Epithelial cell of esophagus (primary cell): ENCODE results near the gene MYO18B.

Experiments used
- DNase-seq: peaks from one replicate; pipeline ENCODE4 v3.0.0; 2010; ENCODE audit warnings: low read depth
- H3K4me3 ChIP-seq: 2 replicates; pipeline ENCODE4 v1.5.1; 2011; ENCODE audit warnings: mild to moderate bottlenecking, low read length, control low read depth
- TF ChIP-seq, protein P1 (sequence below): IDR thresholded peaks from 2 replicates; pipeline ENCODE4 v1.5.1; 2011; ENCODE audit warnings: low read depth, mild to moderate bottlenecking, low read length, control low read depth, inconsistent platforms; ENCODE audit not compliant: insufficient read depth; ENCODE audit errors: missing control alignments

Gene MYO18B

GRCh38 chr22:25909614-25910387, 167.8 kb downstream of the MYO18B start:
- DNase-seq: no peak
- H3K4me3 ChIP-seq: no peak overlapping the region
- TF ChIP-seq, protein P1, sequence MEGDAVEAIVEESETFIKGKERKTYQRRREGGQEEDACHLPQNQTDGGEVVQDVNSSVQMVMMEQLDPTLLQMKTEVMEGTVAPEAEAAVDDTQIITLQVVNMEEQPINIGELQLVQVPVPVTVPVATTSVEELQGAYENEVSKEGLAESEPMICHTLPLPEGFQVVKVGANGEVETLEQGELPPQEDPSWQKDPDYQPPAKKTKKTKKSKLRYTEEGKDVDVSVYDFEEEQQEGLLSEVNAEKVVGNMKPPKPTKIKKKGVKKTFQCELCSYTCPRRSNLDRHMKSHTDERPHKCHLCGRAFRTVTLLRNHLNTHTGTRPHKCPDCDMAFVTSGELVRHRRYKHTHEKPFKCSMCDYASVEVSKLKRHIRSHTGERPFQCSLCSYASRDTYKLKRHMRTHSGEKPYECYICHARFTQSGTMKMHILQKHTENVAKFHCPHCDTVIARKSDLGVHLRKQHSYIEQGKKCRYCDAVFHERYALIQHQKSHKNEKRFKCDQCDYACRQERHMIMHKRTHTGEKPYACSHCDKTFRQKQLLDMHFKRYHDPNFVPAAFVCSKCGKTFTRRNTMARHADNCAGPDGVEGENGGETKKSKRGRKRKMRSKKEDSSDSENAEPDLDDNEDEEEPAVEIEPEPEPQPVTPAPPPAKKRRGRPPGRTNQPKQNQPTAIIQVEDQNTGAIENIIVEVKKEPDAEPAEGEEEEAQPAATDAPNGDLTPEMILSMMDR: no peak

DNA sequence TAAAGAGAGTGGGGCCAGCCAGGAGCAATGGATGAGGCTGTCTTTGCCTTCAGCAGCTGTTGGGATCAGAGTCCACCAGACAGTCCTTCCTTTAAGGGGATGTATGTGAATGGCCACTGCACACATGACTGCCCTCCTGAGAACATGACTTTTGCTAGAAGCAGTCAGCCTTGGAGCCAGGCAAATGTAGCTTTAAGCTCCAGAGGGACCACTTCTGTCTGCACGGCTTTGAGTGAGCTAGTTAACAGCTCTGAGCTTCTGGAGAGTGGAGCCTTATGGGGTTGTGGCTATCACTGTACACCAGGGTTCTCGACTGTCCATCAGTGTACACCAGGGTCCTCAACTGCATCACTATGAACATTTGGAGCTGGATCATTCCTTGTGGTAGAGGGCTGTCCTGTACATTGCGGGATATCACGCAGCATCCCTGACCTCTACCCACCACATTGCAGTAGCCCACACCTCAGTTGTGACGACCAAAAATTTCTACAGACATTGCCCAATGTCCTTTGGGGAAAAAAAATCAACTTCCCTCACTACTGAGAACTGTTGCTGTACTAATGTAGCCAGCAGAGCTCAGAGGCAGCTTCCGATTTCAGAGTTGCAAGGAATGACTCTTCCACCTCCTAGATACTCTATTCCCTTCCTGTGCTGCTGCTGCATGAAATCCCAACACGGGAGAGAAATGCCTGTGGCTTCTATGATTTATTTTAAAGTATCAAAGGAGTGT, 169.4 kb downstream of the MYO18B start:
- TF ChIP-seq, protein P1: no peak
- H3K4me3 ChIP-seq: no peak overlapping the region
- no peak for DNase-seq

DNA sequence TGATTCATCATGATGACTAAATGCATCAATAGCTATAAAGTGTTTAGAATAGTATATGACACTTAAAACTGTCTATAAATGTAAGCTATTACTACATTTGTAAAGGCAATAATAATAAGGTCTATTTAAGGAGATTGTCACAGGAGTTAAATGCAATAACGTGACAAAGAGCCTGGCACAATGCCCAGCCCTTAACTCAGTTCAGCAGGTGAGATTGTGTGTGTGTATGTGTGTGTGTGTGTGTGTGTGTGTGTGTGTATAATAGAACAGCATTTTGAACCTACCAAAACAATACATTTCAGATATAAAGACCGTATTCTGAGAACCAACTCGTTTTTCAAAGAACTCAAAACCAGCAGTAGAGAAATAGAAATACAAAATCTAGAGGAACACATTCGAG, 177.5 kb downstream of the MYO18B start:
- no peak overlapping the region for H3K4me3 ChIP-seq
- no peak for DNase-seq
- TF ChIP-seq, protein P1: no peak

DNA sequence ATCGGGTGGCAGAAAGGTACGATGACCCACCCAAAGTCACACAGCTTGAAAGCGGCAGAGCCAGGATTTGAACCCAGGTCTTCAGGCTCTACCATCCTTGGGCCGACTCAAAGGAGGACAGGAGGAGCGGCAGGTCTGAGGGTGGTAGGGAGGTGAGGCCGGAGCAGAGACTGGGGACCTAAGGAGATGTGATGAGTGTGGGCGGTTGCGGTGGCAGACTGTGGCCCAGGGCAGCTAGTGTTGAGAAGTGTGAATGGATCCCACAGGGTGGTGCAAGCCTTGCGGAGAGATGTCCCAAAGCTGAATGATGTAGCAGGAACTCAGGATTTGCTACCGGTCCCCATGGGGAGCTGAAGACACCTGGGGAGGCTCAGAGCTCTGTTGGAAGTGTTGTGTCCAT, 180.2 kb downstream of the MYO18B start:
- H3K4me3 ChIP-seq: no peak overlapping the region
- no peak for DNase-seq
- TF ChIP-seq, protein P1: no peak

- TF ChIP-seq, protein P1: no peak
- H3K4me3 ChIP-seq: no peak overlapping the region
- no peak for DNase-seq
Observed at GRCh38 chr22:25923914-25924313, 181.9 kb downstream of the MYO18B start.

GRCh38 chr22:25928038-25928437, 186.1 kb downstream of the MYO18B start:
- TF ChIP-seq, protein P1: no peak
- no peak overlapping the region for H3K4me3 ChIP-seq
- no peak for DNase-seq

DNA sequence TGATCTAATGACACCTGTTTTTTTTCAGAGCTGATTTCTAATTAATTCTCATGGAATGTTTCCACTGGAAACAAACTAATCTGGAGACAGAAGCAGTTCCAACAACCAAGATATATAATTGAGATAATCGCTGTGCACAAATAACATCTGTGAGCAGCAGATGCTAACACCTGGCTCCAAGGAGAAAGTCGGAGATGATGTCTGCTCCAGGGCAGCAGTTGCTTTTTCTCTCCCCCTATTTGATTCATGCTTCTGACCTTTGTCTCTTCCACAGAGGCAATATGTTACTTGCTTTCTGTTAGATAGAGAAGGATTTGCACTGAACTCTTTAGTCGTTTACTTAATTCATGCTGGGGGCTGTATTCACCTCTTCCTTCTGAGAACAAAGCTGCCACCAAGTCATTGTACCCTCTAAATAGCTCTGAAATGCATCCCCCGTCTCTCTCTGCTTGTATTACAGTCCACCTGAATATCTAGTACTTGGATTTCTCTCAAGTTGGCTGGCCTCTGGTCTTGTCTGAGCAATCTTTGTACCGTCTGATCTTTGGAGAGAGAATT, 187.4 kb downstream of the MYO18B start:
- TF ChIP-seq, protein P1: no peak
- no peak overlapping the region for H3K4me3 ChIP-seq
- no peak for DNase-seq
